Liver (tissue), 3 donors: ENCODE results near the gene LAMA2.

Source experiments
- EGR1 ChIP-seq, 2 donors: IDR thresholded peaks; 2 replicates each; pipeline ENCODE4 v1.6.1; 2016 to 2018; ENCODE audit warnings: antibody characterized with exemption in 2 of 2, low read depth in 2 of 2
- JUND ChIP-seq, 2 donors: IDR thresholded peaks; 2 replicates each; pipeline ENCODE4 v1.6.1; 2016; ENCODE audit warnings: antibody characterized with exemption in 2 of 2
- NR2F2 ChIP-seq: IDR thresholded peaks from 2 replicates; pipeline ENCODE4 v1.6.1; 2016; ENCODE audit warnings: antibody characterized with exemption
- RAD21 ChIP-seq, 2 donors: IDR thresholded peaks; 2 replicates each; pipeline ENCODE4 v1.6.1; 2016; ENCODE audit warnings: antibody characterized with exemption in 2 of 2, mild to moderate bottlenecking in 2 of 2
- YY1 ChIP-seq: IDR thresholded peaks from 2 replicates; pipeline ENCODE4 v1.6.1; 2016; ENCODE audit warnings: antibody characterized with exemption, mild to moderate bottlenecking
- TF ChIP-seq, protein P1 (sequence below): fragments of 150-350 bp; IDR thresholded peaks from 2 replicates; pipeline ENCODE4 v1.5.1; 2017; ENCODE audit warnings: improper control_type of control experiment, low read depth, low read length; ENCODE audit not compliant: missing input control
- TF ChIP-seq, protein P2 (sequence below): IDR thresholded peaks from 2 replicates; pipeline ENCODE4 v1.6.1; 2016; ENCODE audit warnings: antibody characterized with exemption, mild to moderate bottlenecking
- TF ChIP-seq, protein P3 (sequence below): IDR thresholded peaks from 2 replicates; pipeline ENCODE4 v1.6.1; 2016; ENCODE audit warnings: antibody characterized with exemption
- donor health status: healthy.
- donor health status: healthy.

DNA sequence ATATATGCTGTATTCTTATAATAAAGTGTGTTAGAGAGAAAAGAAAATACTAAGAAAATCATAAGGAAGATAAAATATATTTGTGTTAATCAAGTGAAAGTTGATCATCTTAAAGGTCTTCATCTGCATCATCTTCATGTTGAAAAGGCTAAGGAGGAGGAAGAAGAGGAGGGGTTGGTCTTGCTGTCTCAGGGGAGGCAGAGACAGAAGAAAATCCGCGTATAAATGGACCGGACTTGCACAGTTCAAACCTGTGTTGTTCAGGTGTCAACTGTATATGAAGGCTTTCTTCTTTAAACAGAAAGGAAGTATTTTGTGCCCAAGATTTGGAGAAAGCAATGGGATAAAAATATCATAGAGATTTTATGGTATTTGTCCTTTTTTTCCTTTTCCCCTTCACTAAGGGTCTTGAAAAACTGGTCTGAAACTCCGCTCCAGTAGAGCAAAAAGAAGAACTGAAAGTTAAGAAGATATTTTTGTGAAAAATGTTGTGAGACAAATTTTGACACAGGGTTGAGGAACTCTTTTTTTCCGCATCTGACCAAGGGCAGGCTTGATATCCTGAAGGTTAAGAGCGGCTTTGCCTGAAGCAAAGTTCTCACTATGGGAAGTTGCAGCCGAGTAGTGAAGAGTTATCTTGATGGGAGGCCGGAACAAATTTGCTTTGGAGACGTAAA lies 350.7 kb downstream of the LAMA2 start:
- TF ChIP-seq, protein P1, sequence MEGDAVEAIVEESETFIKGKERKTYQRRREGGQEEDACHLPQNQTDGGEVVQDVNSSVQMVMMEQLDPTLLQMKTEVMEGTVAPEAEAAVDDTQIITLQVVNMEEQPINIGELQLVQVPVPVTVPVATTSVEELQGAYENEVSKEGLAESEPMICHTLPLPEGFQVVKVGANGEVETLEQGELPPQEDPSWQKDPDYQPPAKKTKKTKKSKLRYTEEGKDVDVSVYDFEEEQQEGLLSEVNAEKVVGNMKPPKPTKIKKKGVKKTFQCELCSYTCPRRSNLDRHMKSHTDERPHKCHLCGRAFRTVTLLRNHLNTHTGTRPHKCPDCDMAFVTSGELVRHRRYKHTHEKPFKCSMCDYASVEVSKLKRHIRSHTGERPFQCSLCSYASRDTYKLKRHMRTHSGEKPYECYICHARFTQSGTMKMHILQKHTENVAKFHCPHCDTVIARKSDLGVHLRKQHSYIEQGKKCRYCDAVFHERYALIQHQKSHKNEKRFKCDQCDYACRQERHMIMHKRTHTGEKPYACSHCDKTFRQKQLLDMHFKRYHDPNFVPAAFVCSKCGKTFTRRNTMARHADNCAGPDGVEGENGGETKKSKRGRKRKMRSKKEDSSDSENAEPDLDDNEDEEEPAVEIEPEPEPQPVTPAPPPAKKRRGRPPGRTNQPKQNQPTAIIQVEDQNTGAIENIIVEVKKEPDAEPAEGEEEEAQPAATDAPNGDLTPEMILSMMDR = no peak
- TF ChIP-seq JUND (IDR thresholded peaks at IDR 0.05) (no peak), EGR1 (IDR thresholded peaks at IDR 0.05; ENCODE audit: low read depth in 2 of 2) (no peak), NR2F2 (no peak), RAD21 (IDR thresholded peaks at IDR 0.05) (no peak), YY1 (no peak)
- TF ChIP-seq, protein P2, sequence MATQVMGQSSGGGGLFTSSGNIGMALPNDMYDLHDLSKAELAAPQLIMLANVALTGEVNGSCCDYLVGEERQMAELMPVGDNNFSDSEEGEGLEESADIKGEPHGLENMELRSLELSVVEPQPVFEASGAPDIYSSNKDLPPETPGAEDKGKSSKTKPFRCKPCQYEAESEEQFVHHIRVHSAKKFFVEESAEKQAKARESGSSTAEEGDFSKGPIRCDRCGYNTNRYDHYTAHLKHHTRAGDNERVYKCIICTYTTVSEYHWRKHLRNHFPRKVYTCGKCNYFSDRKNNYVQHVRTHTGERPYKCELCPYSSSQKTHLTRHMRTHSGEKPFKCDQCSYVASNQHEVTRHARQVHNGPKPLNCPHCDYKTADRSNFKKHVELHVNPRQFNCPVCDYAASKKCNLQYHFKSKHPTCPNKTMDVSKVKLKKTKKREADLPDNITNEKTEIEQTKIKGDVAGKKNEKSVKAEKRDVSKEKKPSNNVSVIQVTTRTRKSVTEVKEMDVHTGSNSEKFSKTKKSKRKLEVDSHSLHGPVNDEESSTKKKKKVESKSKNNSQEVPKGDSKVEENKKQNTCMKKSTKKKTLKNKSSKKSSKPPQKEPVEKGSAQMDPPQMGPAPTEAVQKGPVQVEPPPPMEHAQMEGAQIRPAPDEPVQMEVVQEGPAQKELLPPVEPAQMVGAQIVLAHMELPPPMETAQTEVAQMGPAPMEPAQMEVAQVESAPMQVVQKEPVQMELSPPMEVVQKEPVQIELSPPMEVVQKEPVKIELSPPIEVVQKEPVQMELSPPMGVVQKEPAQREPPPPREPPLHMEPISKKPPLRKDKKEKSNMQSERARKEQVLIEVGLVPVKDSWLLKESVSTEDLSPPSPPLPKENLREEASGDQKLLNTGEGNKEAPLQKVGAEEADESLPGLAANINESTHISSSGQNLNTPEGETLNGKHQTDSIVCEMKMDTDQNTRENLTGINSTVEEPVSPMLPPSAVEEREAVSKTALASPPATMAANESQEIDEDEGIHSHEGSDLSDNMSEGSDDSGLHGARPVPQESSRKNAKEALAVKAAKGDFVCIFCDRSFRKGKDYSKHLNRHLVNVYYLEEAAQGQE = no peak
- TF ChIP-seq, protein P3, sequence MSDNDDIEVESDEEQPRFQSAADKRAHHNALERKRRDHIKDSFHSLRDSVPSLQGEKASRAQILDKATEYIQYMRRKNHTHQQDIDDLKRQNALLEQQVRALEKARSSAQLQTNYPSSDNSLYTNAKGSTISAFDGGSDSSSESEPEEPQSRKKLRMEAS = no peak
